Heart right ventricle (tissue), 16 donors: ENCODE data around the gene MYEOV. TPM values are rescaled to one million over a fixed set of nuclear protein-coding genes. Genes with fewer than 3 reads are reported as not detected.

ENCODE experiments used
- ATAC-seq, 8 donors: fragments of 200-7000 bp; cut with Tn5 transposase; one replicate each; pipeline ENCODE4 v1.9.1; 2020; ENCODE audit warnings: mild to moderate bottlenecking in 8 of 8, moderate library complexity in 8 of 8, moderate number of reproducible peaks in 1 of 8
- DNase-seq, 2 donors: peaks; one replicate each; pipeline ENCODE4 v3.0.0-alpha.2; 2020
- H3K27ac ChIP-seq, 10 donors: fragments of 200-600 bp; sonication (generic) in 2 of 10; one replicate each; pipeline versions ENCODE4 v1.5.0 to v1.8.0; 2020 to 2022; ENCODE audit warnings: mild to moderate bottlenecking in 3 of 10
- H3K27me3 ChIP-seq, 7 donors: fragments of 200-600 bp; one replicate each; pipeline ENCODE4 v1.8.0; 2021 to 2022; ENCODE audit warnings: mild to moderate bottlenecking in 2 of 7
- H3K36me3 ChIP-seq, 9 donors: fragments of 200-600 bp; sonication (generic) in 1 of 9; one replicate each; pipeline versions ENCODE4 v1.5.0 to v1.8.0; 2020 to 2022; ENCODE audit warnings: mild to moderate bottlenecking in 2 of 9
- H3K4me1 ChIP-seq, 9 donors: fragments of 200-600 bp; sonication (generic) in 1 of 9; one replicate each; pipeline versions ENCODE4 v1.5.0 to v1.8.0; 2020 to 2022; ENCODE audit warnings: mild to moderate bottlenecking in 4 of 9
- H3K4me3 ChIP-seq, 10 donors: fragments of 200-600 bp; sonication (generic) in 2 of 10; one replicate each; pipeline versions ENCODE4 v1.5.0 to v1.8.0; 2020 to 2022; ENCODE audit warnings: mild to moderate bottlenecking in 7 of 10, moderate library complexity in 2 of 10
- H3K9me3 ChIP-seq, 11 donors: fragments of 200-600 bp in 10 of 11; sonication (generic) in 2 of 11; one replicate each; pipeline versions ENCODE4 v1.5.0 to v1.8.0; 2013 to 2022; ENCODE audit warnings: mild to moderate bottlenecking in 2 of 11, control low read depth in 1 of 11, moderate library complexity in 1 of 11
- WGBS, 2 donors: extraction: QIAGEN DNeasy Blood & Tissue Kit; methylation state at CpG; one replicate each; pipeline ENCODE4 v1.1.7; 2013; ENCODE audit warnings: inconsistent platforms in 1 of 2; 5-methylcytosine and 5-hydroxymethylcytosine counted together
- intact Hi-C, 10 donors: fragments of 100-400 bp; cut with DNase I; formaldehyde crosslinking; loops; one replicate each; pipeline versions ENCODE4 v1.11.1 to v1.14.2; 2022
- polyA plus RNA-seq, 2 donors: library from polyadenylated mRNA; stranded (reverse); fragments of 200-250 nt; gene quantifications; one replicate each; pipeline ENCODE4 v1.2.3, GENCODE V29; 2013
- total RNA-seq, 10 donors: library from RNA; stranded (reverse); fragmentation: NEBNext Ultra II Directional in 3 of 10; extraction: Animal tissue kit (Norgen Biotek cat#: 25700) in 3 of 10; gene quantifications; one replicate each; pipeline versions ENCODE4 v1.2.1 to v1.2.4, GENCODE V29; 2021 to 2023
- TF ChIP-seq, protein P1 (sequence below), 9 donors: fragments of 200-600 bp; sonication (generic) in 2 of 9; IDR thresholded peaks; one replicate each; pipeline versions ENCODE4 v1.5.0 to v1.8.0; 2021 to 2022; ENCODE audit warnings: antibody characterized with exemption in 9 of 9, mild to moderate bottlenecking in 5 of 9, moderate library complexity in 1 of 9
- donor health status: Arrhythmogenic right ventricular cardiomyopathy.
- donor health status: ischemic (EF 13 %, LVEDD 7.1; RV severe dilation, severe dysfunction).
- donor health status: healthy with polysubstance abuse.
- donor health status: DM: no; HTN: yes; CAD: no.
- donor health status: DM: no; HTN: no; CAD: no.
- donor health status: ischemic (EF 25% LVEDD 6.9; RV normal size, moderate dysfunction).
- donor health status: ischemic (EF 25% LVEDD 5.7; RV mildly dilated, moderate dysfunction).
- donor health status: healthy.
- donor health status: DM: yes; HTN: yes; CAD: no.
- donor health status: Ischemic cardiomyopathy.
- donor health status: ischemic (EF 35%, LVEDD 5.7; RV mildly dilated, moderate dysfunction).
- donor health status: nonischemic (EF 11% LVEDD 7.7; RV severe dilation, severe dysfunction).
- donor health status: DM: yes; HTN: yes; CAD: no.
- donor health status: PGD.
- donor health status: ischemic (EF 29% LVEDD 5.4; RV normal size, mild dysfunction).
- donor health status: nonischemic (EF 23%, LVEDD 6.1; RV moderate dilation, normal function).

The MYEOV gene
- total and polyA plus RNA-seq, 12 donors = 0.07 TPM; not detected in 11

- DNase-seq (no peak), ATAC-seq (peak in 2 of 8 donors; percentile 41 to 46)
- H3K4me3 ChIP-seq = no peak overlapping the region
- 65 to 72% methylated on average over 31 of the region's 31 CpGs for WGBS, 2 donors
- no peaks in the 10 kb centered on the region for H3K36me3 ChIP-seq
- H3K27me3 ChIP-seq = peaks cover 0 to 2% (median 0%) of the 10 kb centered on the region in 7 donors
- H3K4me1 ChIP-seq = peaks cover 0 to 5% (median 0%) of the 10 kb centered on the region in 9 donors
- H3K9me3 ChIP-seq = peaks cover 0 to 15% (median 5%) of the 10 kb centered on the region in 11 donors
- TF ChIP-seq, protein P1, sequence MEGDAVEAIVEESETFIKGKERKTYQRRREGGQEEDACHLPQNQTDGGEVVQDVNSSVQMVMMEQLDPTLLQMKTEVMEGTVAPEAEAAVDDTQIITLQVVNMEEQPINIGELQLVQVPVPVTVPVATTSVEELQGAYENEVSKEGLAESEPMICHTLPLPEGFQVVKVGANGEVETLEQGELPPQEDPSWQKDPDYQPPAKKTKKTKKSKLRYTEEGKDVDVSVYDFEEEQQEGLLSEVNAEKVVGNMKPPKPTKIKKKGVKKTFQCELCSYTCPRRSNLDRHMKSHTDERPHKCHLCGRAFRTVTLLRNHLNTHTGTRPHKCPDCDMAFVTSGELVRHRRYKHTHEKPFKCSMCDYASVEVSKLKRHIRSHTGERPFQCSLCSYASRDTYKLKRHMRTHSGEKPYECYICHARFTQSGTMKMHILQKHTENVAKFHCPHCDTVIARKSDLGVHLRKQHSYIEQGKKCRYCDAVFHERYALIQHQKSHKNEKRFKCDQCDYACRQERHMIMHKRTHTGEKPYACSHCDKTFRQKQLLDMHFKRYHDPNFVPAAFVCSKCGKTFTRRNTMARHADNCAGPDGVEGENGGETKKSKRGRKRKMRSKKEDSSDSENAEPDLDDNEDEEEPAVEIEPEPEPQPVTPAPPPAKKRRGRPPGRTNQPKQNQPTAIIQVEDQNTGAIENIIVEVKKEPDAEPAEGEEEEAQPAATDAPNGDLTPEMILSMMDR (IDR thresholded peaks at IDR 0.05) = no peak
- H3K27ac ChIP-seq = no peak overlapping the region
- intact Hi-C loops = loop anchor here in 1 of 10 donors (10.0 kb wide), 1 partner anchor 127 kb away; no protein-coding TSS in a partner anchor
Measured at GRCh38 chr11:69251639-69252489, 42.1 kb upstream of the MYEOV start.

DNA sequence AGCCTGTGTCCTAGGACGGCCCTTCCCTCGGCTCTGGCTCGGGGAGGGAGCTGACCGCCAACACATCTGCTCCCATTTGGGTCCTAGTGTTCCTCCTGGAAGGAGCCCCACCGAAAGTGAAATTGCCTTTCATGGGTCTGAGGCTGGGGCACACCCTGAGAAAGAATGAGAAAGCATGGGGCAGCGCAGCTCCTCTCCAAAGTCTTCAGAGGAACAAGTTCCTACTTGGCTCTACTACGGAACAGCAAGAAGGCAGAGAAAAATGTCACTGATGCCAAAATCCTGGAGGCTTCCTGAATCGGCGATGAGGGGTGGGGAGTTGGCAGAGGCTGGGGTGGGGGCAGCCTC lies 41.5 kb upstream of the MYEOV start:
- Histone ChIP-seq H3K27me3 (peaks cover 0 to 2% (median 0%) of the 10 kb centered on the region in 7 donors), H3K4me1 (peaks cover 0 to 5% (median 0%) of the 10 kb centered on the region in 9 donors), H3K36me3 (no peaks in the 10 kb centered on the region), H3K4me3 (no peak overlapping the region), H3K27ac (no peak overlapping the region), H3K9me3 (peaks cover 0 to 15% (median 5%) of the 10 kb centered on the region in 11 donors)
- WGBS, 2 donors = 66 to 80% methylated on average over 9 of the region's 9 CpGs
- DNase-seq (no peak), ATAC-seq (no peak)
- intact Hi-C loops = loop anchor here in 1 of 10 donors (10.0 kb wide), 1 partner anchor 128 kb away; no protein-coding TSS in a partner anchor
- TF ChIP-seq, protein P1 (IDR thresholded peaks at IDR 0.05) = no peak

GRCh38 chr11:69253028-69253427 lies 40.9 kb upstream of the MYEOV start:
- DNase-seq (no peak), ATAC-seq (no peak)
- TF ChIP-seq, protein P1 (IDR thresholded peaks at IDR 0.05) = no peak

GRCh38 chr11:69257134-69257533 lies 36.8 kb upstream of the MYEOV start:
- H3K36me3 ChIP-seq = no peaks in the 10 kb centered on the region
- H3K9me3 ChIP-seq = peaks cover 0 to 22% (median 5%) of the 10 kb centered on the region in 11 donors
- no peak overlapping the region for H3K27ac ChIP-seq
- WGBS, 2 donors = 80 to 85% methylated on average over 5 of the region's 5 CpGs
- DNase-seq (no peak), ATAC-seq (no peak)
- intact Hi-C loops = loop anchor here in 1 of 10 donors (10.0 kb wide), 1 partner anchor 132 kb away; no protein-coding TSS in a partner anchor
- TF ChIP-seq, protein P1 (IDR thresholded peaks at IDR 0.05) = no peak
- peaks cover 0 to 1% (median 0%) of the 10 kb centered on the region in 9 donors for H3K4me1 ChIP-seq
- H3K4me3 ChIP-seq = no peak overlapping the region
- H3K27me3 ChIP-seq = peaks cover 0 to 6% (median 0%) of the 10 kb centered on the region in 7 donors

More at GRCh38 chr11:69253028-69253427, 40.9 kb upstream of the MYEOV start:
- Histone ChIP-seq H3K36me3 (no peaks in the 10 kb centered on the region), H3K9me3 (peaks cover 0 to 15% (median 5%) of the 10 kb centered on the region in 11 donors), H3K27ac (no peak overlapping the region), H3K4me1 (peaks cover 0 to 5% (median 0%) of the 10 kb centered on the region in 9 donors), H3K27me3 (peaks cover 0 to 5% (median 0%) of the 10 kb centered on the region in 7 donors), H3K4me3 (no peak overlapping the region)
- intact Hi-C loops = loop anchor here in 1 of 10 donors (10.0 kb wide), 1 partner anchor 128 kb away; no protein-coding TSS in a partner anchor
